ENCODE data around the gene NR2C2. TPM values are rescaled to one million over a fixed set of nuclear protein-coding genes. Genes with fewer than 3 reads are reported as not detected.

The NR2C2 gene
- total RNA-seq, 1 experiment from 2014 or later = 38.5 TPM

GRCh38 chr3:14914779-14915117, 32.6 kb upstream of the NR2C2 start:
- Histone ChIP-seq H2BK120ac (ENCODE audit: low read depth, low read length, poor library complexity, severe bottlenecking) (no peak overlapping the region), H3K14ac (ENCODE audit: insufficient read depth, low read length) (no peak overlapping the region), H3K9me3 (ENCODE audit: control insufficient read depth, low read depth, low read length) (no peaks in the 10 kb centered on the region), H3T11ph (ENCODE audit: low read length) (no peak overlapping the region), H3K79me2 (ENCODE audit: insufficient read depth, low read length) (no peaks in the 10 kb centered on the region), H3K4me1 (ENCODE audit: insufficient read depth, low read length) (no peaks in the 10 kb centered on the region), H3K9ac (ENCODE audit: extremely low read depth, insufficient read length, low read length) (no peak overlapping the region), H3K4me2 (ENCODE audit: insufficient read depth, insufficient read length, low read length) (no peak overlapping the region), H3K23ac (ENCODE audit: insufficient read length, low read depth, low read length) (no peak overlapping the region), H3K27ac (ENCODE audit: insufficient read length, low read depth, low read length) (no peak overlapping the region), H2AFZ (ENCODE audit: low read length) (no peak overlapping the region), H3K79me1 (ENCODE audit: insufficient read depth, low read depth, low read length, poor library complexity, severe bottlenecking) (no peaks in the 10 kb centered on the region), H2AK5ac (ENCODE audit: insufficient read length, low read length) (no peak overlapping the region), H4K8ac (replicated peaks; ENCODE audit: insufficient read length, low read depth, low read length) (no peak overlapping the region), H3K56ac (ENCODE audit: insufficient read length, low read depth, low read length) (no peak overlapping the region), H2BK5ac (ENCODE audit: insufficient read length, low read length) (no peak overlapping the region), H4K20me1 (ENCODE audit: control insufficient read depth, insufficient read depth, insufficient read length) (no peaks in the 10 kb centered on the region), H2BK20ac (ENCODE audit: low read depth, low read length, poor library complexity, severe bottlenecking) (no peak overlapping the region), H2BK12ac (ENCODE audit: insufficient read length, low read depth, low read length) (no peak overlapping the region), H3K18ac (ENCODE audit: insufficient read length, low read depth, low read length) (no peak overlapping the region), H3K4ac (ENCODE audit: low read depth, low read length) (no peak overlapping the region), H3K23me2 (ENCODE audit: insufficient read length, low read depth, low read length, poor library complexity, severe bottlenecking) (no peaks in the 10 kb centered on the region), H3K27me3 (ENCODE audit: insufficient read depth, low read length) (no peaks in the 10 kb centered on the region), H4K5ac (ENCODE audit: insufficient read length, low read depth, low read length) (no peak overlapping the region), H4K91ac (ENCODE audit: insufficient read length, low read depth, low read length) (no peak overlapping the region), H2BK15ac (ENCODE audit: low read depth, low read length) (no peak overlapping the region)
- no peak for TF ChIP-seq CTCF (conservative IDR thresholded peaks at IDR 0.05)
- Mint-ChIP-seq H3K27me3 (ENCODE audit: low read depth) (no peaks in the 10 kb centered on the region; the same call in 1 of the 2 replicates), H3K9me3 (no peaks in the 10 kb centered on the region), H3K27ac (no peak overlapping the region; a peak in 1 of 7 replicates), H3K36me3 (ENCODE audit: insufficient read depth in 1 of 3, low read depth in 3 of 3) (no peaks in the 10 kb centered on the region), H3K4me3 (no peak overlapping the region), H3K4me1 (peaks cover 6 to 10% of the 10 kb centered on the region in 2 experiments)
- peak; percentile 18 for DNase-seq
- WGBS (ENCODE audit: extremely low coverage, insufficient read length, low lambda C conversion rate) = no CpG with 5 or more reads among the region's 6 CpGs

Measured in H9 (cell line).